ENCODE results near the gene VOPP1. TPM values are rescaled to one million over a fixed set of nuclear protein-coding genes. Genes with fewer than 3 reads are reported as not detected.
A peak's percentile ranks its signal among the peaks of the same experiment; 100 is the strongest.

The VOPP1 gene
- total and polyA plus RNA-seq, 2 of the 13 experiments (the other 11 are each of a cell fraction or from before 2014, with no cell fraction given), result 21.8 to 55.3 TPM

DNA sequence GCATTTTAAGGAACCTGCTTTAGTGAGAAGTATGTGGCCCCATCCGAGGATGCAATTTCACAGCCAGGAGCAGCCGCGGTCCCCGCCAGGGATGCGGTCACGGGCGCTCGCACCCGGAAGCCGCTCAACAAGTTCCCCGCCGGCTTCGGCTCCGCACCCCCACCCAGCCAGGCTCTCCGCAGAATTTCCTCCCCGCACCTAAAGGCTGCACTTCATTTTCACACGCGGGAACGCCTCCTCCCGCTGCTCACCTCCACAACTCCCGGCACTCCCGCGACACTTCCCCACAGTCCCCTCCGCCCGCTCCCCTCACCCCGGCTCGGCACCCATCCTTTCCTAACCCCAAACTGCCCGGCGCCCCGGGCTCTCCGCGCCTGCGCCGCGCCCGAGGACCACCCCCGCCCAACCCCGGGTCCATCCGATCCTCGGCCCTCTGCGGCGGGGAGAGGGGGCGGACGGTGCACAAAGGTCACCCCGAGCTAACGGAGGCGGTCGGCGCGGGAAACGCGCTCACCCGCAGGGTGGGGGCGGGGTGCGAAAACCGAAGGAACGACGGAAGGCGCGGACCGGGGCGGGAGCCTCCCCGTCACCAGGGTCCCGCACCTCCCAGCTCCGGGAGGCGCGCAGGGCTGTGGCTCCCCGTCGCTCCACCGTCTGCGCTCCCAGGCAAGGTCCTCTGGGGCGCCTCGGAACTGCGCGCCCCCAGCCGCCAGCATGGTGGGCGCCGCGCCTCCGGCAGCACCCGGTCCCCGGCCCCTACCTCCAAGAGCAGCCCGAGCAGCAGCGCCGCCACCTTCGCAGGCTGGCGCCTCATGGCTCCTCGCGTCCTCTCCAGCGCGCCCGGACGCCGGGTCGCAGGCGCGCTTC lies 558 bp downstream of the VOPP1 start (continued):
- TF ChIP-seq MAZ (IDR thresholded peaks at IDR 0.05; ENCODE audit: borderline replicate concordance, low read depth, low read length), result no peak
- peak; percentile 63 for TF ChIP-seq MAZ (CRISPR knock-in tag; IDR thresholded peaks at IDR 0.05; ENCODE audit: low read depth)
- TF ChIP-seq, protein P1, sequence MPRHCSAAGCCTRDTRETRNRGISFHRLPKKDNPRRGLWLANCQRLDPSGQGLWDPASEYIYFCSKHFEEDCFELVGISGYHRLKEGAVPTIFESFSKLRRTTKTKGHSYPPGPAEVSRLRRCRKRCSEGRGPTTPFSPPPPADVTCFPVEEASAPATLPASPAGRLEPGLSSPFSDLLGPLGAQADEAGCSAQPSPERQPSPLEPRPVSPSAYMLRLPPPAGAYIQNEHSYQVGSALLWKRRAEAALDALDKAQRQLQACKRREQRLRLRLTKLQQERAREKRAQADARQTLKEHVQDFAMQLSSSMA (CRISPR knock-in tag; IDR thresholded peaks at IDR 0.05), result no peak
- no peak for TF ChIP-seq WIZ (CRISPR knock-in tag; IDR thresholded peaks at IDR 0.05)
- TF ChIP-seq NFKBIZ (CRISPR knock-in tag; IDR thresholded peaks at IDR 0.05), result no peak
- TF ChIP-seq, protein P2, sequence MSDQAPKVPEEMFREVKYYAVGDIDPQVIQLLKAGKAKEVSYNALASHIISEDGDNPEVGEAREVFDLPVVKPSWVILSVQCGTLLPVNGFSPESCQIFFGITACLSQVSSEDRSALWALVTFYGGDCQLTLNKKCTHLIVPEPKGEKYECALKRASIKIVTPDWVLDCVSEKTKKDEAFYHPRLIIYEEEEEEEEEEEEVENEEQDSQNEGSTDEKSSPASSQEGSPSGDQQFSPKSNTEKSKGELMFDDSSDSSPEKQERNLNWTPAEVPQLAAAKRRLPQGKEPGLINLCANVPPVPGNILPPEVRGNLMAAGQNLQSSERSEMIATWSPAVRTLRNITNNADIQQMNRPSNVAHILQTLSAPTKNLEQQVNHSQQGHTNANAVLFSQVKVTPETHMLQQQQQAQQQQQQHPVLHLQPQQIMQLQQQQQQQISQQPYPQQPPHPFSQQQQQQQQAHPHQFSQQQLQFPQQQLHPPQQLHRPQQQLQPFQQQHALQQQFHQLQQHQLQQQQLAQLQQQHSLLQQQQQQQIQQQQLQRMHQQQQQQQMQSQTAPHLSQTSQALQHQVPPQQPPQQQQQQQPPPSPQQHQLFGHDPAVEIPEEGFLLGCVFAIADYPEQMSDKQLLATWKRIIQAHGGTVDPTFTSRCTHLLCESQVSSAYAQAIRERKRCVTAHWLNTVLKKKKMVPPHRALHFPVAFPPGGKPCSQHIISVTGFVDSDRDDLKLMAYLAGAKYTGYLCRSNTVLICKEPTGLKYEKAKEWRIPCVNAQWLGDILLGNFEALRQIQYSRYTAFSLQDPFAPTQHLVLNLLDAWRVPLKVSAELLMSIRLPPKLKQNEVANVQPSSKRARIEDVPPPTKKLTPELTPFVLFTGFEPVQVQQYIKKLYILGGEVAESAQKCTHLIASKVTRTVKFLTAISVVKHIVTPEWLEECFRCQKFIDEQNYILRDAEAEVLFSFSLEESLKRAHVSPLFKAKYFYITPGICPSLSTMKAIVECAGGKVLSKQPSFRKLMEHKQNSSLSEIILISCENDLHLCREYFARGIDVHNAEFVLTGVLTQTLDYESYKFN (CRISPR knock-in tag; conservative IDR thresholded peaks at IDR 0.05), result peak; percentile 80
- TF ChIP-seq TMF1 (CRISPR knock-in tag; IDR thresholded peaks at IDR 0.05; ENCODE audit: low read depth), result no peak
- TF ChIP-seq, protein P3, sequence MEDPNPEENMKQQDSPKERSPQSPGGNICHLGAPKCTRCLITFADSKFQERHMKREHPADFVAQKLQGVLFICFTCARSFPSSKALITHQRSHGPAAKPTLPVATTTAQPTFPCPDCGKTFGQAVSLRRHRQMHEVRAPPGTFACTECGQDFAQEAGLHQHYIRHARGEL (CRISPR knock-in tag; IDR thresholded peaks at IDR 0.05), result no peak
- TF ChIP-seq MZF1 (CRISPR knock-in tag; IDR thresholded peaks at IDR 0.05; ENCODE audit: borderline replicate concordance), result no peak
- TF ChIP-seq ARNTL (CRISPR knock-in tag; IDR thresholded peaks at IDR 0.05), result peak; percentile 58; the same call in 1 of the 2 replicates
- TF ChIP-seq RFX3 (CRISPR knock-in tag; IDR thresholded peaks at IDR 0.05), result no peak
- TF ChIP-seq, protein P4, sequence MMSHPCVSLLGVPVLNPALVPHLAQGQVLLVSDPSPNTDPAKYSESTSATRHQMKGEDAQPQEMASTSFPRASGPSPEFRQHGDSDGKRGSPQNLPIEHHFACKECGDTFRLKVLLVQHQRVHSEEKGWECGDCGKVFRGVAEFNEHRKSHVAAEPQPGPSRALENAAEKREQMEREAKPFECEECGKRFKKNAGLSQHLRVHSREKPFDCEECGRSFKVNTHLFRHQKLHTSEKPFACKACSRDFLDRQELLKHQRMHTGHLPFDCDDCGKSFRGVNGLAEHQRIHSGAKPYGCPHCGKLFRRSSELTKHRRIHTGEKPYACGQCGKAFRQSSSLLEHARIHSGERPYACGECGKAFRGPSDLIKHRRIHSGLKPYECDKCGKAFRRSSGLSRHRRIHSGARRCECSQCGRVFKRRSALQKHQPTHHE (CRISPR knock-in tag; IDR thresholded peaks at IDR 0.05; ENCODE audit: borderline replicate concordance), result peak; percentile 59; the same call in 1 of the 2 replicates
- TF ChIP-seq, protein P5, sequence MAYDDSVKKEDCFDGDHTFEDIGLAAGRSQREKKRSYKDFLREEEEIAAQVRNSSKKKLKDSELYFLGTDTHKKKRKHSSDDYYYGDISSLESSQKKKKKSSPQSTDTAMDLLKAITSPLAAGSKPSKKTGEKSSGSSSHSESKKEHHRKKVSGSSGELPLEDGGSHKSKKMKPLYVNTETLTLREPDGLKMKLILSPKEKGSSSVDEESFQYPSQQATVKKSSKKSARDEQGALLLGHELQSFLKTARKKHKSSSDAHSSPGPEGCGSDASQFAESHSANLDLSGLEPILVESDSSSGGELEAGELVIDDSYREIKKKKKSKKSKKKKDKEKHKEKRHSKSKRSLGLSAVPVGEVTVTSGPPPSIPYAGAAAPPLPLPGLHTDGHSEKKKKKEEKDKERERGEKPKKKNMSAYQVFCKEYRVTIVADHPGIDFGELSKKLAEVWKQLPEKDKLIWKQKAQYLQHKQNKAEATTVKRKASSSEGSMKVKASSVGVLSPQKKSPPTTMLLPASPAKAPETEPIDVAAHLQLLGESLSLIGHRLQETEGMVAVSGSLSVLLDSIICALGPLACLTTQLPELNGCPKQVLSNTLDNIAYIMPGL (CRISPR knock-in tag; IDR thresholded peaks at IDR 0.05; ENCODE audit: borderline replicate concordance in 1 of 2, low read depth in 1 of 2), result peak; percentile 27 to 64; a peak in 2 of 4 replicates
- TF ChIP-seq, protein P6, sequence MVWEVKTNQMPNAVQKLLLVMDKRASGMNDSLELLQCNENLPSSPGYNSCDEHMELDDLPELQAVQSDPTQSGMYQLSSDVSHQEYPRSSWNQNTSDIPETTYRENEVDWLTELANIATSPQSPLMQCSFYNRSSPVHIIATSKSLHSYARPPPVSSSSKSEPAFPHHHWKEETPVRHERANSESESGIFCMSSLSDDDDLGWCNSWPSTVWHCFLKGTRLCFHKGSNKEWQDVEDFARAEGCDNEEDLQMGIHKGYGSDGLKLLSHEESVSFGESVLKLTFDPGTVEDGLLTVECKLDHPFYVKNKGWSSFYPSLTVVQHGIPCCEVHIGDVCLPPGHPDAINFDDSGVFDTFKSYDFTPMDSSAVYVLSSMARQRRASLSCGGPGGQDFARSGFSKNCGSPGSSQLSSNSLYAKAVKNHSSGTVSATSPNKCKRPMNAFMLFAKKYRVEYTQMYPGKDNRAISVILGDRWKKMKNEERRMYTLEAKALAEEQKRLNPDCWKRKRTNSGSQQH (CRISPR knock-in tag; IDR thresholded peaks at IDR 0.05; ENCODE audit: low read depth), result no peak
- TF ChIP-seq, protein P7, sequence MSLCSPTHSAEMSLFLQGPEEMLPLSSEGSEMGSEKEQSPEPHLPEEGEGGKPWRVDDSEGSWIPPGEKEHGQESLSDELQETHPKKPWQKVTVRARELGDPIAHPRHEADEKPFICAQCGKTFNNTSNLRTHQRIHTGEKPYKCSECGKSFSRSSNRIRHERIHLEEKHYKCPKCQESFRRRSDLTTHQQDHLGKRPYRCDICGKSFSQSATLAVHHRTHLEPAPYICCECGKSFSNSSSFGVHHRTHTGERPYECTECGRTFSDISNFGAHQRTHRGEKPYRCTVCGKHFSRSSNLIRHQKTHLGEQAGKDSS (CRISPR knock-in tag; IDR thresholded peaks at IDR 0.05; ENCODE audit: borderline replicate concordance, low read depth), result 0 out of 2 replicates have a peak, but pooled peaks have one; percentile 46

All from HepG2 (cell line).